IPS DF 19.7 (cell line): Measurements from ENCODE around the gene GP9.
"Not testable (repeated sequence)": the region's sequence is repeated elsewhere in the genome, so short reads cannot be mapped to it uniquely, and the experiment has no call there.

ENCODE experiments used
- DNase-seq: peaks from one replicate; pipeline ENCODE4 v3.0.0-alpha.2; 2013; ENCODE audit warnings: low read depth, low spot score

The GP9 gene

GRCh38 chr3:129111076-129111780 is 50.6 kb downstream of the GP9 start:
- not testable (repeated sequence) for DNase-seq
